NCI-H1048 (cell line): ENCODE results near the gene CLTRN.
"Not testable (repeated sequence)": the region's sequence is repeated elsewhere in the genome, so short reads cannot be mapped to it uniquely, and the experiment has no call there.

Experiments
- DNase-seq: peaks from one replicate; lab custom pipeline; 2025; lab: John Stamatoyannopoulos, UW

The CLTRN gene, protein sequence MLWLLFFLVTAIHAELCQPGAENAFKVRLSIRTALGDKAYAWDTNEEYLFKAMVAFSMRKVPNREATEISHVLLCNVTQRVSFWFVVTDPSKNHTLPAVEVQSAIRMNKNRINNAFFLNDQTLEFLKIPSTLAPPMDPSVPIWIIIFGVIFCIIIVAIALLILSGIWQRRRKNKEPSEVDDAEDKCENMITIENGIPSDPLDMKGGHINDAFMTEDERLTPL

GRCh38 chrX:15664487-15665444 lies at the start of gene CLTRN:
TSS of gene CLTRN (minus strand) at chrX:15664805. CDS start at chrX:15664775, 30 bp downstream.
- DNase-seq: no peak

- DNase-seq: not testable (repeated sequence)
Observed at GRCh38 chrX:15704273-15704672, 39.7 kb upstream of the CLTRN start.

- not testable (repeated sequence) for DNase-seq
Observed at GRCh38 chrX:15703809-15704208, 39.2 kb upstream of the CLTRN start.

GRCh38 chrX:15702488-15703371 lies 38.1 kb upstream of the CLTRN start:
- DNase-seq: no peak

- DNase-seq: no peak
Observed at GRCh38 chrX:15696516-15696915, 31.9 kb upstream of the CLTRN start.

DNA sequence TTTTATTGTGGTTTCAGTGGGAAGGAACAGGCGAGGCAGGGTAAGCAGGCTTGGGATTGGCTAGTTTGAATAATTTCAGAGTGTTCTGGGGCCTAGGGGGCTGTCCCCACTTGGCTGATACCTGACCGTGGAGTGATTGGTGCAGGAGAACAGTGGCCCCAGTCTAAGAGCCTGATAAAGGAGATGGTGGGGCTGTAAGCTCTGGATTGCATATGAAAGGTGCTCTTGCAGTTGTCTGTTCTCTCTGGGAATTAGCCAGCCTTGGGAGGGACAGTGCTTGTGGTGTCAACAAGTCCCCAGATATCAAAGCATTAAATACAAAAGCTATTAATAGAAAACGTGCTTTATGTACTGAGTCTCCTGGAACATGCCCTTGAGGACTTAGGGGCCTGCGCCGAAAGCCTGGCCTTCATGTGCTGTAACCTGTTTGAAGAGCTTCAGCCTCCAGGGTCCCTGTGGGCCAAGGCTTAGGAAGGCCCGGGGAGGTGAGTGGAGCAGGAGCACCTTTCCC lies 30.4 kb upstream of the CLTRN start:
- DNase-seq: no peak

- peak; percentile 55 for DNase-seq
Observed at GRCh38 chrX:15686818-15687685, 22.4 kb upstream of the CLTRN start.

- DNase-seq: no peak
Observed at GRCh38 chrX:15683193-15683592, 18.6 kb upstream of the CLTRN start.

DNA sequence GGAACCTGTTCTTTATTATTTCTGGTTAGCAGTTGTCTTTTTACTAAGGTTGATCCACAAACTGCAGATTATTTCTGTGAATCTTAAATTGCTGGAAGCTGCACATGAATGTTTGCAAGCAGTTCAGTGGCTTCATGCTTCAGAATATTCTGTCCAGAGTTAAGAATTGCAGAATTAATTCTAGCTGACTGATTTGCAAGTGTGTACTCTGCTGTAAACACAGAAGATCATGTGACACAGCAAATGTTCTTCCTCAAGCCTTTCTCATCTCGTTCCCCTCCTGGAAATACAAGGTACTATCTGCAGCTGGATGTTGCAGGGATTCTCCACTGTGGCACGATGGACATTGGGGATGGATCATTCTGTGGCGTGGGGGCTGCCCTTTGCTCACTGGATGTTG lies 16.8 kb upstream of the CLTRN start:
- DNase-seq: no peak

DNA sequence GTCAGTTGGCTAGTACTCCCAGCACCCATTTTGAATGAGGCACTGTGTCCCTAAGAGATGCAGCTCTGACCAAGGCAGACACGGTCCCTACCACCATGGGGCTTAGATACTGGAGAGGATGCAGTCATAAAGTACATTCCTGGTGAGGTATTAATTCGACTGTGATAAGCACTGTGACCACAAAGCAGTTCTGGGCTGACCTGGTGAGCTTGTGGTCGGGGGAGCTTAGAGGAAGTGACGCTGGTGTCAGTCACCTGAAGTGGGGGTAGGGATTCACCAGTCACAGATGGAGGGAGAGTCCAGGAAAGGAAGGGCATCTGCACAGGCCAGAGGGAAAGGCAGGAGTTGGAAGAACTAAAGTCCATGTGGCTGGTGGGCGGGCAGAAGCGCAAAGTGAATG lies 15.8 kb upstream of the CLTRN start:
- DNase-seq: no peak

DNA sequence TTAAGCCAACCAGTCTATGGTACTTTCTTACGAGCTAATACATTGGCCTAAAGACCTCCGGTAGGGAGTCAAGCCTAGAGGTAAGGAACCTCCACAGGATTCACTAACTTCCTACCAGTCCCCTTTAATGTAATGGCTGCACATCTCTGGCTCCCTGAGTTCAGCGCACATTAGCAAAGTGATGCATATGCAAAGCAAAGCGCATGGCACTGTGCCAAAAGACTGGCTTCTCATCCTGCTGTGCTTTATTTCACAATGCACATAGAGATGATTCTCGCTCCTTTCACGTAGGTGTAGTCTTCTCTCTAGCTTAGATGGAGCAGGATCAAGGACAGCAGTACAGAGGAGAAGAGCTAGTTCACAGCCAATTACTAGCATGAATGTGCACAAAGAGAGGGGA lies 14.6 kb upstream of the CLTRN start:
- peak; percentile 8 for DNase-seq

DNA sequence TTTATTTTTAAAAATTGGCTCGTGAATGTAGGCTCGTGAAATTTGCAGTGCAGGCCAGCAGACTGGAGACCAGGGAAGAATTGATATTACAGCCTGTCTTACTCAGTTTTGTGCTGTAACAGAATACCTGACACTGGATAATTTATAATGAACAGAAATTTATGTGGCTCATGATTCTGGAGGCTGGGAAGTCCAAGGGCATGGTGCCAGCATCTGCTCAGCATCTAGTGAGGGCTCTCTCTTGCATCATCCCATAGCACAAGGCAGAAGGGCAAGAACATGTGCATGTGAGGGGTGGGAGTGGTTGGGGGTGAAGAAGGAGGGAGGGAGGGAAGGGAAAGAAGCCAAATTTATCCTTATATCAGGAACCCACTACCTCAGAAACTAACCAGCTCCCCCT lies 13.7 kb upstream of the CLTRN start:
- no peak for DNase-seq

- no peak for DNase-seq
Observed at GRCh38 chrX:15676886-15677285, 12.3 kb upstream of the CLTRN start.

- peak; percentile 73 for DNase-seq
Observed at GRCh38 chrX:15675490-15675921, 10.9 kb upstream of the CLTRN start.

GRCh38 chrX:15674841-15675489 lies 10.4 kb upstream of the CLTRN start:
- DNase-seq: peak; percentile 84

GRCh38 chrX:15674514-15674840 lies 9.9 kb upstream of the CLTRN start:
- no peak for DNase-seq

GRCh38 chrX:15673970-15674369 lies 9.4 kb upstream of the CLTRN start:
- DNase-seq: no peak

GRCh38 chrX:15672881-15673280 lies 8.3 kb upstream of the CLTRN start:
- DNase-seq: no peak

DNA sequence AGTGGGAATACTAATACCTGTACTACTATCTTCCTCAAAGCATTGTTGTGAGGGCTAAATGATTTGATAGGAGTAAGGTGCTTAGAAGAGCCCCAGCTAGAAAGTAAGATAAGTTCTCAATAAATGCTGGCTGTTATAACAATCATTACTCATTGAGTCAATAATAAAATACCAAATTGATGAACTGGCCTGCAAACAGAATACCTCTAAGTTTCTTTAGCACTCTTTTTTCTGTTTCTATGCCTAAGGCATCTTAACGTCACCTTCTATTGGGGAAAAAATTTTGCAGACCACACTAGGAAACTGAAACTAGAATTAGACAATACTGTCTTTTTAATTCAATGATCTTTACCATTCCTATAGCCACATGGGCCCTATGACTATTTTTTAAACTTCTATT lies 1.2 kb downstream of the CLTRN start:
- DNase-seq: no peak

GRCh38 chrX:15654804-15655203 lies 9.8 kb downstream of the CLTRN start:
- not testable (repeated sequence) for DNase-seq

- DNase-seq: no peak
Observed at GRCh38 chrX:15653961-15654360, 10.6 kb downstream of the CLTRN start.
